Central memory CD8-positive, alpha-beta T cell (primary cell): ENCODE measurements around the gene PLCXD1.
"Not testable (repeated sequence)": the region's sequence is repeated elsewhere in the genome, so short reads cannot be mapped to it uniquely, and the experiment has no call there.

Experiments
- ATAC-seq: fragments of 150-1000 bp; cut with Tn5 transposase; replicated peaks from 2 replicates; pipeline ENCODE4 v1.10.0; 2022; ENCODE audit warnings: mild to moderate bottlenecking, moderate FRiP score, moderate number of reproducible peaks; ENCODE audit not compliant: poor library complexity, severe bottlenecking; ENCODE audit errors: extremely low read depth
- DNase-seq, 2 donors: peaks; one replicate each; pipeline ENCODE4 v3.0.0; 2021; ENCODE audit warnings: low spot score in 2 of 2
- H3K27ac Mint-ChIP-seq: one replicate; pipeline ENCODE4 v1.8.0; 2022; ENCODE audit warnings: low read depth, mild to moderate bottlenecking, moderate library complexity, mixed read lengths
- H3K27me3 Mint-ChIP-seq: one replicate; pipeline ENCODE4 v1.8.0; 2022; ENCODE audit warnings: mixed read lengths
- H3K36me3 Mint-ChIP-seq: one replicate; pipeline ENCODE4 v1.8.0; 2022; ENCODE audit warnings: mild to moderate bottlenecking, moderate library complexity, mixed read lengths; ENCODE audit not compliant: insufficient read depth
- H3K4me1 Mint-ChIP-seq: one replicate; pipeline ENCODE4 v1.8.0; 2022; ENCODE audit warnings: mixed read lengths
- H3K4me3 Mint-ChIP-seq: one replicate; pipeline ENCODE4 v1.8.0; 2022; ENCODE audit warnings: mild to moderate bottlenecking, moderate library complexity, mixed read lengths
- H3K9me3 Mint-ChIP-seq: one replicate; pipeline ENCODE4 v1.8.0; 2022; ENCODE audit warnings: mixed read lengths

The PLCXD1 gene

GRCh38 chrX:270848-271367, 10.3 kb upstream of the PLCXD1 start:
- H3K9me3 Mint-ChIP-seq = no peaks in the 10 kb centered on the region
- H3K4me1 Mint-ChIP-seq = peaks cover 5% of the 10 kb centered on the region
- no peak overlapping the region for H3K4me3 Mint-ChIP-seq
- no peaks in the 10 kb centered on the region for H3K27me3 Mint-ChIP-seq
- DNase-seq (no peak), ATAC-seq (no peak)
- peaks cover 3% of the 10 kb centered on the region for H3K36me3 Mint-ChIP-seq
- H3K27ac Mint-ChIP-seq = no peak overlapping the region

GRCh38 chrX:274904-275475, 6.2 kb upstream of the PLCXD1 start:
- Mint-ChIP-seq H3K36me3 (peaks cover 11% of the 10 kb centered on the region), H3K4me1 (peaks cover 20% of the 10 kb centered on the region), H3K4me3 (peak overlapping the region; percentile 83), H3K27ac (peak overlapping the region; percentile 46), H3K27me3 (no peaks in the 10 kb centered on the region), H3K9me3 (no peaks in the 10 kb centered on the region)
- ATAC-seq (peak; percentile 12), DNase-seq (no peak)

GRCh38 chrX:275476-275966, 5.7 kb upstream of the PLCXD1 start:
- H3K4me3 Mint-ChIP-seq = peak overlapping the region; percentile 83
- ATAC-seq (no peak), DNase-seq (no peak)
- peaks cover 20% of the 10 kb centered on the region for H3K4me1 Mint-ChIP-seq
- H3K36me3 Mint-ChIP-seq = peaks cover 10% of the 10 kb centered on the region
- peak overlapping the region; percentile 46 for H3K27ac Mint-ChIP-seq
- no peaks in the 10 kb centered on the region for H3K27me3 Mint-ChIP-seq
- H3K9me3 Mint-ChIP-seq = no peaks in the 10 kb centered on the region

- Mint-ChIP-seq H3K27me3 (no peaks in the 10 kb centered on the region), H3K4me3 (peak overlapping the region; percentile 83), H3K36me3 (peaks cover 9% of the 10 kb centered on the region), H3K27ac (peak overlapping the region; percentile 59), H3K4me1 (peaks cover 20% of the 10 kb centered on the region), H3K9me3 (no peaks in the 10 kb centered on the region)
- ATAC-seq = peak; percentile 76
- DNase-seq = no peak
These were observed 5.1 kb upstream of the PLCXD1 start for GRCh38 chrX:275967-276580.

GRCh38 chrX:276581-277201, 4.5 kb upstream of the PLCXD1 start:
- H3K36me3 Mint-ChIP-seq = peaks cover 9% of the 10 kb centered on the region
- ATAC-seq (peak; percentile 37), DNase-seq (no peak)
- H3K27me3 Mint-ChIP-seq = no peaks in the 10 kb centered on the region
- no peaks in the 10 kb centered on the region for H3K9me3 Mint-ChIP-seq
- peak overlapping the region; percentile 59 for H3K27ac Mint-ChIP-seq
- peak overlapping the region; percentile 83 for H3K4me3 Mint-ChIP-seq
- peaks cover 20% of the 10 kb centered on the region for H3K4me1 Mint-ChIP-seq

GRCh38 chrX:279757-280604, 1.2 kb upstream of the PLCXD1 start:
- H3K4me1 Mint-ChIP-seq = peaks cover 30% of the 10 kb centered on the region
- DNase-seq, H3K9me3 Mint-ChIP-seq, ATAC-seq, H3K27me3 Mint-ChIP-seq, H3K36me3 Mint-ChIP-seq: not testable (repeated sequence)
- peak overlapping the region; percentile 81 for H3K27ac Mint-ChIP-seq
- peak overlapping the region; percentile 73 for H3K4me3 Mint-ChIP-seq

GRCh38 chrX:280722-281121, 459 bp upstream of the PLCXD1 start:
- ATAC-seq, H3K27ac Mint-ChIP-seq, H3K27me3 Mint-ChIP-seq, H3K4me3 Mint-ChIP-seq, H3K9me3 Mint-ChIP-seq, DNase-seq: not testable (repeated sequence)
- H3K36me3 Mint-ChIP-seq = peaks cover 10% of the 10 kb centered on the region
- H3K4me1 Mint-ChIP-seq = peaks cover 27% of the 10 kb centered on the region

GRCh38 chrX:282000-282681, 960 bp downstream of the PLCXD1 start:
- not testable (repeated sequence) for DNase-seq, H3K9me3 Mint-ChIP-seq, H3K27me3 Mint-ChIP-seq, H3K36me3 Mint-ChIP-seq, ATAC-seq
- H3K4me1 Mint-ChIP-seq = peaks cover 24% of the 10 kb centered on the region
- H3K27ac Mint-ChIP-seq = peak overlapping the region; percentile 83
- peak overlapping the region; percentile 85 for H3K4me3 Mint-ChIP-seq

GRCh38 chrX:283115-283845, 2.1 kb downstream of the PLCXD1 start:
- Mint-ChIP-seq H3K27me3 (no peaks in the 10 kb centered on the region), H3K4me3 (peak overlapping the region; percentile 85), H3K27ac (peak overlapping the region; percentile 83), H3K9me3 (no peaks in the 10 kb centered on the region), H3K36me3 (peaks cover 5% of the 10 kb centered on the region), H3K4me1 (peaks cover 24% of the 10 kb centered on the region)
- ATAC-seq (peak; percentile 100), DNase-seq (peak; percentile 69 to 89)

- ATAC-seq = no peak
- H3K4me1 Mint-ChIP-seq = peaks cover 19% of the 10 kb centered on the region
- no peak for DNase-seq
- no peaks in the 10 kb centered on the region for H3K27me3 Mint-ChIP-seq
- no peak overlapping the region for H3K27ac Mint-ChIP-seq
- peak overlapping the region; percentile 85 for H3K4me3 Mint-ChIP-seq
- no peaks in the 10 kb centered on the region for H3K9me3 Mint-ChIP-seq
- peaks cover 15% of the 10 kb centered on the region for H3K36me3 Mint-ChIP-seq
These were observed 4.0 kb downstream of the PLCXD1 start for GRCh38 chrX:285076-285677.

- no peaks in the 10 kb centered on the region for H3K9me3 Mint-ChIP-seq
- no peak overlapping the region for H3K4me3 Mint-ChIP-seq
- H3K4me1 Mint-ChIP-seq = peaks cover 15% of the 10 kb centered on the region
- ATAC-seq (no peak), DNase-seq (no peak)
- no peaks in the 10 kb centered on the region for H3K27me3 Mint-ChIP-seq
- peaks cover 22% of the 10 kb centered on the region for H3K36me3 Mint-ChIP-seq
- no peak overlapping the region for H3K27ac Mint-ChIP-seq
These were observed 6.5 kb downstream of the PLCXD1 start for GRCh38 chrX:287670-288069.
